HG03196 (cell line): ENCODE results near the gene BCCIP.

ENCODE experiments used
- ATAC-seq: cut with Tn5 transposase; IDR thresholded peaks from one replicate; pipeline ENCODE4 v1.9.1; 2021; ENCODE audit not compliant: unreplicated experiment

The BCCIP gene

GRCh38 chr10:125822878-125823662, at the start of gene BCCIP, which contains the start of gene UROS:
Gene BCCIP (plus strand): TSS chr10:125823546. CDS start chr10:125823558, 12 bp downstream.
Gene UROS (minus strand): TSS chr10:125823258. CDS start chr10:125816499, 6,759 bp downstream.
- ATAC-seq = peak; percentile 73

GRCh38 chr10:125773687-125774543, 49.4 kb upstream of the BCCIP start:
- no peak for ATAC-seq

- no peak for ATAC-seq
Measured at GRCh38 chr10:125774581-125775191, 48.7 kb upstream of the BCCIP start.

GRCh38 chr10:125775491-125776106, 47.7 kb upstream of the BCCIP start, which contains the start of gene MMP21:
Gene MMP21 (minus strand): TSS chr10:125775821. CDS start chr10:125775821, 0 bp downstream.
- no peak for ATAC-seq

- ATAC-seq = no peak
Measured at GRCh38 chr10:125777806-125778205, 45.5 kb upstream of the BCCIP start.

GRCh38 chr10:125778556-125778955, 44.8 kb upstream of the BCCIP start:
- no peak for ATAC-seq

GRCh38 chr10:125779403-125780327, 43.7 kb upstream of the BCCIP start:
- no peak for ATAC-seq

GRCh38 chr10:125781374-125781773, 42.0 kb upstream of the BCCIP start:
- no peak for ATAC-seq

- no peak for ATAC-seq
Measured at GRCh38 chr10:125782054-125782453, 41.3 kb upstream of the BCCIP start.

- no peak for ATAC-seq
Measured at GRCh38 chr10:125782616-125783015, 40.7 kb upstream of the BCCIP start.

- no peak for ATAC-seq
Measured at GRCh38 chr10:125783408-125783807, 39.9 kb upstream of the BCCIP start.

GRCh38 chr10:125783957-125784356, 39.4 kb upstream of the BCCIP start:
- ATAC-seq = peak; percentile 82

GRCh38 chr10:125785791-125786190, 37.6 kb upstream of the BCCIP start:
- ATAC-seq = no peak

- ATAC-seq = no peak
Measured at GRCh38 chr10:125788156-125789034, 35.0 kb upstream of the BCCIP start.

- no peak for ATAC-seq
Measured at GRCh38 chr10:125792342-125793300, 30.7 kb upstream of the BCCIP start.

GRCh38 chr10:125795128-125795527, 28.2 kb upstream of the BCCIP start:
- no peak for ATAC-seq

GRCh38 chr10:125795637-125796190, 27.6 kb upstream of the BCCIP start:
- no peak for ATAC-seq
